ENCODE data around the gene GCH1. TPM values are rescaled to one million over a fixed set of nuclear protein-coding genes. Genes with fewer than 3 reads are reported as not detected.

GCH1 gene
- total and polyA plus RNA-seq, 7 experiments from 2014 or later = 21.4 to 64.1 (median 23.2) TPM

GRCh38 chr14:54792288-54792687 is 110.3 kb downstream of the GCH1 start:
- H3K27ac Mint-ChIP-seq = no peak overlapping the region
- H3K4me1 ChIP-seq (ENCODE audit: control insufficient read depth in 2 of 2, insufficient read depth in 2 of 2, low read length in 2 of 2) = no peaks in the 10 kb centered on the region
- no peak for DNase-seq
- H3K4me1 Mint-ChIP-seq = peaks cover 0 to 2% (median 0%) of the 10 kb centered on the region in 7 donors
- peaks cover 0 to 3% of the 10 kb centered on the region in 2 donors for H3K27me3 ChIP-seq (ENCODE audit: control insufficient read depth in 2 of 2, insufficient read depth in 2 of 2, low read length in 2 of 2)
- POLR2A ChIA-PET = no interaction called here
- H3K27ac ChIP-seq (ENCODE audit: low read depth, low read length) = no peak overlapping the region
- H3K27me3 Mint-ChIP-seq = peaks cover 0 to 6% (median 2%) of the 10 kb centered on the region in 5 donors
- intact Hi-C loops (cut with micrococcal nuclease) = no loop called here
- H3K9me3 Mint-ChIP-seq = peaks cover 0 to 10% (median 0%) of the 10 kb centered on the region in 11 donors
- H3K36me3 ChIP-seq (ENCODE audit: control insufficient read depth in 2 of 3, insufficient read depth in 3 of 3, low read length in 3 of 3) = no peaks in the 10 kb centered on the region
- no peak overlapping the region for H3K4me3 Mint-ChIP-seq
- ATAC-seq = no peak
- CTCF ChIA-PET = no interaction called here
- H3K4me3 ChIP-seq (ENCODE audit: low read length) = no peak overlapping the region
- peaks cover 0 to 11% (median 0%) of the 10 kb centered on the region in 5 donors for H3K36me3 Mint-ChIP-seq
- no peaks in the 10 kb centered on the region for H3K9me3 ChIP-seq (ENCODE audit: control insufficient read depth in 2 of 3, low read length in 3 of 3)

Small RNAs within 50 kb of the gene (microRNA-seq; reads per million reads assigned to microRNA genes)
- not detected for gene MIR4308 (ENCODE audit: borderline microRNAs expressed)

Other genes starting within 250 kb of the GCH1 start
- 10 to 100 TPM in 1 of 5 experiments, 1 to 10 TPM in 4; 2.6 to 26.6 (median 3.6) TPM for gene WDHD1, start 124.3 kb upstream of the GCH1 start, total RNA-seq
- gene WDHD1, start 124.3 kb upstream of the GCH1 start, polyA plus RNA-seq = 1 to 10 TPM; 1.6 to 1.7 TPM
- gene SOCS4, start 124.4 kb upstream of the GCH1 start, total RNA-seq = 10 to 100 TPM; 21.2 to 30.3 (median 22.1) TPM
- gene SOCS4, start 124.4 kb upstream of the GCH1 start, polyA plus RNA-seq = 1 to 10 TPM; 1.2 to 2.2 TPM
- 100 to 1,000 TPM in 3 of 5 experiments, 10 to 100 TPM in 2; 65.1 to 143 (median 111) TPM for gene MAPK1IP1L, start 148.8 kb upstream of the GCH1 start, total RNA-seq
- gene MAPK1IP1L, start 148.8 kb upstream of the GCH1 start, polyA plus RNA-seq = 10 to 100 TPM; 63.1 to 79.7 TPM
- gene LGALS3, start 226.4 kb upstream of the GCH1 start, total RNA-seq = 10 to 100 TPM in 4 of 5 experiments, 1 to 10 TPM in 1; 7.5 to 71.7 (median 12.4) TPM
- gene LGALS3, start 226.4 kb upstream of the GCH1 start, polyA plus RNA-seq = under 1 TPM; 0.35 to 0.51 TPM